SH-SY5Y (cell line): ENCODE results near the gene CDH4.

Experiments
- GATA2 ChIP-seq: IDR thresholded peaks from 2 replicates; pipeline ENCODE4 v1.6.1; 2011; ENCODE audit warnings: mild to moderate bottlenecking, low read depth, low read length
- GATA3 ChIP-seq: IDR thresholded peaks from 2 replicates; pipeline ENCODE4 v1.6.1; 2011; ENCODE audit warnings: low read depth, mild to moderate bottlenecking, low read length, moderate library complexity

The CDH4 gene

DNA sequence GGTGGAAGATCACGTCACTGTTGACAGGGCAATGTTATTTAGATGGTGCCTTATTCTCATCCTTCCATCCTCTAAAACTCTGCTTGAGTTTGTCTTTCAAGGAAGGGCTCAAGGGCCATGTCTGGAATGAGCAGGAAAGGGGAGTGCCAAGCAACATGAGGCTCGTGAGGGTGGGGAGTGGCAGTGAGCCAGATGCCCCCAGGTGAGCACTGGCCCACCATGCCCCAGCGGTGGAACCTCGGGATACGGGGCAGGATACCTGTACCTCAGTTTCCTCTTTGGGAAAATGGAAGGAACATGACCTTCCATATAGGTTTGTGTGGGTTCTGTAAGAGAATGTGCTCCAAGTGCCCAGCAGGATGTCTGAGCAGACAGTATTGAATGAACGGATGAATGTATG lies 476.3 kb downstream of the CDH4 start:
- TF ChIP-seq GATA2 (no peak), GATA3 (no peak)

DNA sequence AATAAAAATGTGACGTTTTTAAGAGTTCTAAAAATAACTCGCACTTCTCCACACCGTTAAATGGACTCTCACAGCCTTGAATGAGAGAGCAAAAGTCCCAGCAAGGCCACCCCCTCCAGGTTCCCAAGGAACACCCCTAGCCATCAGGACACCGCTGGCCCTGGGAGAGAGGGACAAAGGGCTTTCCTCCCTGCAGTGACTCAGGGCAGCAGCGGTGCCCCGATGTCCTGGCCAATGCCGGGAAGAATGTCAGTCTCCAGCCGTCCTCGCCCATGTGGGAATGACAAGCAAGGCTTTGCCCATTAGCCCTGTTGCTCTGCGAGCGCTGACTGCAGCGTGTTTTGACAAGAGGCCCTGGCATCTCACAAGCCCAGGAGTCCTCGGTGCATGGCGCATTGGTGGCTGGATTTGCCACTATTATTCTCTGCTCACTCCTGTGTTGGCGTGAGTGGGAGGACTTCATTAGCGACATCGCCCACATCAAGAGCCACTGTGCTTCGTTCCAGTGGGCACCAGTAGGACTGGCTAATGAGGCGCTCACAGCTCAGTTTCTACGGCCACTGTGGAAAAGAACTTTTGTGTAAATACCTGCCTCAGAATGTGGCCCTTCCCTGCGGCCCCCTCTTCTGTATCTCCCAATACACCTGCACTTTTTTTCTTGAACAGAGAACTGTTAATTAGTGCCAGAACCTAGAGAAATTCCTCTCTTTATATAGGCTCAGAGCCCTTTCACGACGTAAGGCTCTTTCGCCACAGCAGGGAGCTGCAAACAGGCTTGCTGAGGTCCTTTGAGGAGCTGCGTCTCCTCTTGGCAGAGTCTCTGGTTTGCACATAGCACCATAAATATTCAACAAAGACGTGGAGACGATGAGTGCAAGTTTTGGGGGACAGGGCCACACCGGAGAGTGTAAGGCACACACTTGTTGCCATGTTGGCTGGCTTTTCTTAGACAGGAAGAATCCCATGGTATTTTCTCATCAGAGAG lies 477.0 kb downstream of the CDH4 start:
- TF ChIP-seq GATA3 (no peak), GATA2 (no peak)

DNA sequence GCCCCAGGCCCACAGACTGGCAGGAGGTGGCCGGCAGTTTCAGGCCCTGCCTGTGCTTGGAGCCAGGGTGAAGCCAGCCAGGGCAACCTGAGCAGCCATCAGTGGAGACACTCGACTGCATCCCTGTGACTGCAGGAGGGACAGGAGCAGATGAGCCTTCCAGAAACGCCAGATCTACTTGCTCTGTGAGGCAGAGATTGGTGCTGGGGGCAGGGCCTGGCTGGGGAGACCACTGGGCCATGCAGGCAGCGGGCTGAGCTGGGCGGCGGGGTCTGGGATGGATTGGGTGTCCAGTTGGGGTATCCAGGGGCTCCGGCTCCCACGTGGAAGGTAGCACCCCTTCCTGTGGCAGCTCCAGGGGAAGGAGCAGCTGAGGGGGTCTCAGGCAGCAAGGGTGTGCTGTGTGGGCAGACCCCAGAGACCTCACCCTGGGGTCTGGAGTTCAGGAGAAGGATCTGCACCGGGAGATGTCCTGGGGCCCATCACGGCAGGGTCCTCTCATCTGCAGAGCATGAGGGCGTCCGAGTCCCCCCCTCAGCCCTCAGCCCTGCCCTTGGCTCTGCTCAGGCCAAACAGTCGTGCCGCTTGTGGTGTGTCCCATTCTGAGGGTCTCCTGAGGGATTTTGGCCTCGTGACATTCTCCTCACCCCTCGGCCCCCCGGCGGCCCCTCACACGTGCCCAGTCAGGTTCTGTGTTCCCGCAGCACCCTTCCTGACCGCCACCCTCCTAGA lies 478.7 kb downstream of the CDH4 start:
- TF ChIP-seq GATA3 (no peak), GATA2 (no peak)

DNA sequence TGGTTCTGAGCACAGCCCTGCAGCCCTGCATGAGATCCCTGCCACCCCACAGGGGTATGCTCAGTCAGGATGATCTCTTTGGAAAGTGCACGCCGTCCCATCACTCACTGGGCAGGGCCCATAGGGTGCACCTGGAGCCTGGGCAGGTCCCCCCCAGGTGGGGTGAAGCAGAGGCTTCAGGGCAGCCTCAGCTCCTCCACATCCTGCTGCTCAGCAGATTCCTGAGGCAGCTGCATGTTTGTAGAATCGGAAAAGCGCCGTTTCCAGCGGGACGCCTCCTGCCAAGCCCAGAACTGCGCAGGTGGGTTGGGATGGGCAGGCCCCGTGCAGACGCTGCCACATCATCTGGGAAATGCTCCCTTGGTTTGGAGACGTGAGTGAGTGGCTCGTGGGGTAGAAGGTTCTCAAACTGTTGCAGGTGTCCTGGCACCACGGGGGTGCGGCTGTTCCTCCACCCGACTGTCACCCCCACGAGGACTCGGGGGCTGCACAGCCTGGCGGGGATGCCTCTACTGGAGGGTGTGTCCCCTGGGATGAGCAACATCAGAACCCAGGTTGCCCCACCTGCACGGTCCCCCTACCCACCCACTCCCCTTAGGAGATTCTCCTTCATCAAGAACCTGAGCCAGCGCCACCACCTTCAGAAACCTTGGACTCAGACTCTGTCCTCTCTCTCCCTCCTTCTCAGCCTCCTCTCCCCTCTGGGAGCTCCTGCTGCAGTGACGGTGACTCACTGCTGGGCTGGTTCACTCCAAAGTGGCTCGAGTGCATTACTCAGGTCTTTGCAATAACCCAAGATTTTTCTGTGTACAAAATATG lies 479.5 kb downstream of the CDH4 start:
- TF ChIP-seq GATA2: no peak
- no peak for TF ChIP-seq GATA3

DNA sequence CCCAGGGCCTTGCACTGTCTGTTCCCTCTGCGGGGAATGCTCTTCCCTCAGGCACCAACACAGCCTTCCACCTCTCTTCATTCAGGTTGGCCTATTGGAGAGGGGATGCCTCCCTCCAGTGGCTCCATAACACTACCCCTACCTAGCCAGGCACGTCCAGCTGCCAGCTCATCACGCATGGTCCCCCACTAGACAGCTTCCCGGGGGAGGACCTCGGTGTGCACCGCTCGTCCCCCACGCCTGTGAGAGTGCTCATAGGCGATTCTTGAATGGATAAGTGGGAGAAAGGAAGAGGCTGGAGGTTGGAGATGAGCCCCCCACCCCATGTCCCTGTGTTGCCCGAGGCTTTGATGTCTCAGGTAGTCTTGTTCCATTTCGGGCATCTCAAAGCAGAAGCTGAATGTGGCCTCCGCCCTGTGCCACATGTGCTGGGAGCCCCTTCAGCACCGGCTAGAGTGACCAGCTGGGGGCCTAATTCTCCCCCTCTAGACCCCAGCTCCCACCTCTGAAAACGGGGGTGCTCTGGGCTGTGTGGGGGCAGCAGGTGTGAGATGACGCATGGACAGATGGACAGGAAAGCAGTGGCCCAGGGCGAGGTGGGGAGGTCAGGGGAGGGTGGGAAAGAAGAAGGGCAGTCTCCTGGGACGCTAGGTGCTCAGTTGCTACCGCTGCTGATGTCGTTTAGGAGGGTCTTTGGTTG lies 480.6 kb downstream of the CDH4 start:
- TF ChIP-seq GATA3 (no peak), GATA2 (no peak)

DNA sequence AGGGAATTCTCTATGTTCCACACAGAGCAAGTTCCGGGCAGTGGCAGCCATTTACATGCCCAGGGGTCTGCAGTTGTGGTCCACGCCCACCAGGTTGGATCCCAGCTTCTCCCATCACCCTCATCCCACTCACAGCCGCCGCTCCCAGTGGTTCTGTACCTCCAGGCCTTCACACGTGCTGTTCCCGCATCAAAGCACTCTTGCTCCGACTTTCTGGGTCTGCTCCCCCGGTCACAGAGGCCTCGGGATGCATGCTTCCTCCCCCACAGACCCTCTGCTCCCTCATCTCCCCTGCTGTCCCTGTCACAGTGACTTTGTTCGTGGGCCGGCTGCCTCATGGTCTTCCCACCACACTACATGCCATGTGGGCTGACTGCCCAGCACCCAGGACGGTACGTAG lies 481.2 kb downstream of the CDH4 start:
- no peak for TF ChIP-seq GATA3
- no peak for TF ChIP-seq GATA2

DNA sequence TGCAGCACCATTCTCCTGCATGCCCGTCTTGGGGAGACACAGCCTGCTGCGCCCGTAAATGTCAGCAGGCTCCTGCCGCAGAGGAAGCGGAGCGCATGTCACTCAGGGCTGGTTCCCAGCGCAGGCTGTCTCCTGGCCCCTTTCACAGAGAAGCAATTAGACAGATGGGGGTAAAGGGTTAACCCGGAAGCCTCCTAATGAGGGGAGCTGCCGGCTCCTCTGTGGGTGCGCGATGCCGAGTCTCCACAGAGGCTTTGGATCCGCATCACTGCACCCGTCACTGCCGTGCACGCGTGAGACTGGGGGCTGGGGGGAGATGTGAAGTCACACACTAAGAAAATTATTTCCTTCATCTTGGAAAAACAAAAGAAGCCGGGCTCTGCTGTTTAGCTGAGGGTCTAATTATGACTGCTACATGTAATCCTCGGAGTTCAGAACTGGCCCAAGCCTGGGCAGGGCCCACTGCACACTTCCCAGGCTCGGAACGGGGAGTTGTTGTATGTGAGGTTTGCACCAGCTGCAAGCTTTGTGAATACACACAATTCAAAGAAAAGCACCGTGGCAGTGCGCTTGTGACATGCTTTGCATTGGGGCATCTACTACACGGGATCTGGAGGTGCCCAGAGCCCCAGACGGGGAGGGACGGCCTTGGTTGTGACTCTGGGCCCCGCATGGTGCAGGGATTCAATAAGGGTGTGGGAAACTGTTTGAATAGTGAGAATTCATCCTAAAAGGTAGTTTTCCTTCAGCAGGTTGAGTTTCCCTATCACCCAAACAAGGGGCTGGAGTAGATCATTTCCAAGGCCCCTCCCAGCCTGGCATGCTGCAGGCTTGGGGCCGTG lies 482.1 kb downstream of the CDH4 start:
- no peak for TF ChIP-seq GATA3
- no peak for TF ChIP-seq GATA2

DNA sequence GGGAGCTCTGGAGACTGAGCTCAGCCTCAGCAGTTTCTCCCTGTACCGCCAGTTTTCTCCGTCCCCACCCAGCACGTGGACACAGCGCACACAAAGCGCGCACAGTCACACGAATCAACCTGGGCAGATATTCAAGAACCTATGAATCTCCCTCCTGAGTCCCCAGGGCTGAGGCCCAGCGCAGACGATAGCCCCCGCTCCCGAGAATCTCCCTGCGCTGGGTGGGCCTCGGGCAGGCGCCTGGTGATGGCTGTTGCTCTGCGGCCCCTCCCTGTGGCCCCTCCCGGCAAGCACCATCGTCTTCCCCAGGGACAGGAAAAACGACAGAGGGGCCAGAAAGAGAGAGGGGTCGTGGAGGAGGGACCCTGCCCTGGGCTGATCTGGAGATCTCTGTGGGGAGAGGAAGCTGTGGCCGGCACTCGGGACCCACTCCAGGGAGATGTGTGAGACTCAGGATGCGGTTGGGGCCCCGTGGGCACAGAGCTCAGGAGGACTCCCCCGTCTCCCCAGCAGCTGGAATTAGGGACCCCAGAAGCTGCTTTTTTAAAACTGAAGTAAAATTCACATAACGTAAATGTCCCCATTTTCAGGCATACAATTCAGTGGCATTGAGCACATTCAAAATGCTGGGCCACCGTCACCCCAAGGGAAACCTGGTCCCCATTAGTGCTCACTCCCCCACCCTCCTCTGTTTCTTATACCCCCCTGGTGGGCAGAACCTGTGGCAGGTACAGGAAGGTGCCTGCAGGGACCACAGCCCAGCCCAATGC lies 482.9 kb downstream of the CDH4 start:
- no peak for TF ChIP-seq GATA2
- TF ChIP-seq GATA3: no peak

DNA sequence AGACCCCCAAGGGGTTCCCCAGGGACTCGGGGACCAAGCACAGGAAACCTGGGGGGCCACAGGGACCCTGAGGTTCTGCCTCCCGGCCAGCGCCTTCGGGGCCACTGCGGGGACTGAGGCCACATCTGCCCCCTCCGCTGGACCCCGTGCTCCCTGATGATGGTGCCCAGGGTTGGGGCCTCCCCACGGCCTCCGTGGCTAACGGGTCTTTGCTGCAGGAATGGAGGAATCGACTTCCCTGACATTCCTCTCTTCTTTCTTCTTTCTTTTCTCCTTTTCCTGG lies 483.4 kb downstream of the CDH4 start:
- no peak for TF ChIP-seq GATA2
- TF ChIP-seq GATA3: no peak

DNA sequence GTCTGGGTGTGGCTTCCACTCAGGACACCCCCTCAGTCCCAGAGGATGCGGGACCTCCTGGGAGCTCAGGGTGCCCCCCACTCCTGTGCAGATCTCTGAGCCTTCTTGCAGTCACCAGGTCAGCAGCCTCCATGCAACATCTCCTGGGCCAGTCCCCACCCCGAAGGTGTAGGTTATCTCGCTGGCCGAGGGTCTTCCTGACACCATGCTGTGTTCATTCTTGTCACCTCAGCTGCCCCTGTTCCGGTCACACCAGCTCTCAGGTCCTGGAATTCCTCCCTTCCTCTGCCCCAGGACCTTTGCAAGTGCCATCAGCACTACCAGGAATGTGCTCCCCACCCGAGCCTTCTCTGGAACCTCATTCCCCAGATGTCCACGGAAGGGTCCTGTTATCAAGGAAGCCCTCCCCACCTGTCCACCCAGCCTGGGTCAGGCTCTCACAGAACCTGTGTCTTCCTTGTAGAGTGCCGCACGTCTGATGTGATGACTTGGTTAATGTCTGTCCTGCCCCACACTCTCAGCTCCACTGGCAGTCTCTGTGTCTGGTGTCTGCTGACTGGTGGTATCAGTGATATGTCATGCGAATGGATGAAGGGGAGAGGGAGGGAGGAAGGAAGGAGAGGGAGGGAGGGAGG lies 484.1 kb downstream of the CDH4 start:
- no peak for TF ChIP-seq GATA2

DNA sequence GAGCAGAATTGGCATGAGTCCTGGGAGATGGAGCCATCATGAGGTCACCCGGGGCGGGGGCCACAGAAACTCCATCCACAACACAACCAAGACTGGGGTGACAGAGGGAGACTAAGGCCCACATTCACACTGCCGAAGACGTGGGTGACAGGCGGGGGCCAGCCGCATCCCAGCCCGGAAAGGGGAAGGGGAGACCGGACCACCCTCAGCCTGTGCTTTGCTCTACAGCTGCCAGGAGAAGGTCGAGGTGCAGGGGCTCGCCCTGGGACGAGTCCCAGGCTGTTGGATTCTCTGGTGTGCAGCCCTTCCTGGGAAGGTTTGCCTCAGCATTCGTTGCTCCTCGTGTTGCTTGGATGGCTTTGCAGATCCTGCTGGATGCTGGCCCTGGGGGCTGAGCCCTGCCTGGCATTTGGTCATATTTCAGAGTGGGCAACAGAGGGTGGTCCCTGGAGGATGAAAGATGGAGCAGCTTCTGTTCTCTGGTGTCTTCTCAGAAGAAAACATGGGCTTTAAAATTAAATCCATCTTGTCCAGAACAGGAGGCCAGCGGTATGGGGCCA lies 484.8 kb downstream of the CDH4 start:
- TF ChIP-seq GATA3: no peak
- no peak for TF ChIP-seq GATA2

DNA sequence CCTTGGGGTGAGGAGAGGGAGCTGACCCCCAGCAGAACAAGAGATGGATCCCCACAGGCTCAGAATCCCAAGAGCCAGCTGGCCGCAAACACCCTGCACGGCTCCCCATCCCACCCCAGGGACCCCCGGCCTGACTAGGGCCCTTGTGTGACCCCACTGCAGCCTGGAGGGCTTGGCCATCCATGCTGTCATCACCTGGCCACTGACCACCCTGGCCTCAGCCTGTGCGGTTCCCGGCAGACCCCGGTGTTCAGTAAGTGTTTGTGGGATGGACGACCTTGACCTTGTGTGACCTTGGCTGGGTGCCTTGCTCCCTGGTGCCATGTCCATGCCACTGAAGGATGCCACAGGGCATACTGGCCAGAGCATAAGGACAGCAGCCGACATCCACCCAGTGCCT lies 485.3 kb downstream of the CDH4 start:
- TF ChIP-seq GATA2 (no peak), GATA3 (no peak)
